ENCODE data around the gene NAXE. TPM values are rescaled to one million over a fixed set of nuclear protein-coding genes. Genes with fewer than 3 reads are reported as not detected.
"Not testable (repeated sequence)": the region's sequence is repeated elsewhere in the genome, so short reads cannot be mapped to it uniquely, and the experiment has no call there.

NAXE gene
- total RNA-seq, 1 donor from 2014 or later, result 59.6 TPM

DNA sequence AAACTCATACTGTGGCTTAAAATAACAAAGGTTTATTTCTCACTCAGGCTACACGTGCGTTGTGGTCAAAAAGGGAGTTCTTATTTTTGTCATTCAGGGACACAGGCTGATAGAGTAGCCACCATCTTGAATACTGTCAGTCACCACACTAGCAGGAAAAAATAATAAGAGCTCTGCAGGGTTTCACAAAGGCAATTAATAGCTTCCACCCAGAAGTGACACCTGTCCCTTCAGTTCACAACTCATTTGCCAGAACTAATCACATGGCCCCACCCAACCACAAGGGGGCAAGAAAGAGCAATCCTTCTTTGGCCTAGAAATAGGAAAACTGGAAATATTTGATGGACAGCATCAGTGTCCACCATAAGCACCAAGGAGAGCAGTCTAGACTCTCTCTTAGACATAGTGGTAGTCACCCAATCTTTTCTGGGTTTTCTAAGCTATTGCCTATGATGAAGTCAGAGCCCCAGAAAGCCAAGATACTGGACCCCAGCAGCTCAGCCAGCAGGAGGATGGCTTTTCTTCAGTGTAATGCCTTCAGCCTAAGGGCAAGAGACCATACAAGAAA, 35.8 kb downstream of the NAXE start:
- no peak for DNase-seq (ENCODE audit: low spot score)
- H3K4me3 Mint-ChIP-seq (ENCODE audit: unreplicated experiment), result no peak overlapping the region
- TF ChIP-seq, protein P1, sequence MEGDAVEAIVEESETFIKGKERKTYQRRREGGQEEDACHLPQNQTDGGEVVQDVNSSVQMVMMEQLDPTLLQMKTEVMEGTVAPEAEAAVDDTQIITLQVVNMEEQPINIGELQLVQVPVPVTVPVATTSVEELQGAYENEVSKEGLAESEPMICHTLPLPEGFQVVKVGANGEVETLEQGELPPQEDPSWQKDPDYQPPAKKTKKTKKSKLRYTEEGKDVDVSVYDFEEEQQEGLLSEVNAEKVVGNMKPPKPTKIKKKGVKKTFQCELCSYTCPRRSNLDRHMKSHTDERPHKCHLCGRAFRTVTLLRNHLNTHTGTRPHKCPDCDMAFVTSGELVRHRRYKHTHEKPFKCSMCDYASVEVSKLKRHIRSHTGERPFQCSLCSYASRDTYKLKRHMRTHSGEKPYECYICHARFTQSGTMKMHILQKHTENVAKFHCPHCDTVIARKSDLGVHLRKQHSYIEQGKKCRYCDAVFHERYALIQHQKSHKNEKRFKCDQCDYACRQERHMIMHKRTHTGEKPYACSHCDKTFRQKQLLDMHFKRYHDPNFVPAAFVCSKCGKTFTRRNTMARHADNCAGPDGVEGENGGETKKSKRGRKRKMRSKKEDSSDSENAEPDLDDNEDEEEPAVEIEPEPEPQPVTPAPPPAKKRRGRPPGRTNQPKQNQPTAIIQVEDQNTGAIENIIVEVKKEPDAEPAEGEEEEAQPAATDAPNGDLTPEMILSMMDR (IDR thresholded peaks at IDR 0.05), result peak; percentile 78
- H3K4me1 Mint-ChIP-seq (ENCODE audit: low read depth), result peaks cover 9% of the 10 kb centered on the region
- H3K27me3 Mint-ChIP-seq (ENCODE audit: low read depth), result peaks cover 47% of the 10 kb centered on the region
- peaks cover 2% of the 10 kb centered on the region for H3K36me3 Mint-ChIP-seq (ENCODE audit: low read depth)
- H3K27ac Mint-ChIP-seq (ENCODE audit: unreplicated experiment), result no peak overlapping the region
- H3K9me3 Mint-ChIP-seq (ENCODE audit: low read depth), result no peaks in the 10 kb centered on the region

DNA sequence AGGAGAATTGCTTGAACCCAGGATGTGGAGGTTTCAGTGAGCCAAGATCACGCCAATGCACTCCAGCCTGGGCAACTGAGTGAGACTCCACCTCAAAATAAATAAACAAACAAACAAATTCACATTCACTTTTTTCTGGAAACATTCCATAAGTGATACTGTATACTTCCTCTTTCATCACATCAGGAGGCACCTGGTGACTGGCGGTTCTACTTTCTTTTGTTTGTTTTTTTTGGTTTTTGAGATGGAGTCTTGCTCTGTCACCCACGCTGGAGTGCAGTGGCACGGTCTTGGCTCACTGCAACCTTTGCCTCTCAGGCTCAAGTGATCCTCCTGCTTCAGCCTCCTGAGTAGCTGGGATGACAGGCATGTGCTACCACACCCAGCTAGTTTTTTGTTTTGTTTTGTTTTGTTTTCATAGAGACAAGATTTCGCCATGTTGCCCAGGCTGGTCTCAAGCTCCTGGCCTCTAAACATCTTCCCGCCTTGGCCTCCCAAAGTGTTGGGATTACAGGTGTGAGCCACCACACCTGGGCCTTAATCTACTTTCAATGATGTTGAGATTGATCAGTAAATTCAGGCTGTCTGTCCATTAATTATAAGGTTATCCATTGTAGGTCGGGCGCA, 38.4 kb downstream of the NAXE start:
- Mint-ChIP-seq H3K9me3 (ENCODE audit: low read depth) (no peaks in the 10 kb centered on the region), H3K27ac (ENCODE audit: unreplicated experiment) (no peak overlapping the region), H3K27me3 (ENCODE audit: low read depth) (peaks cover 54% of the 10 kb centered on the region), H3K4me1 (ENCODE audit: low read depth) (peaks cover 6% of the 10 kb centered on the region), H3K36me3 (ENCODE audit: low read depth) (peaks cover 4% of the 10 kb centered on the region), H3K4me3 (ENCODE audit: unreplicated experiment) (no peak overlapping the region)
- DNase-seq (ENCODE audit: low spot score), result no peak
- TF ChIP-seq, protein P1 (IDR thresholded peaks at IDR 0.05), result no peak

DNA sequence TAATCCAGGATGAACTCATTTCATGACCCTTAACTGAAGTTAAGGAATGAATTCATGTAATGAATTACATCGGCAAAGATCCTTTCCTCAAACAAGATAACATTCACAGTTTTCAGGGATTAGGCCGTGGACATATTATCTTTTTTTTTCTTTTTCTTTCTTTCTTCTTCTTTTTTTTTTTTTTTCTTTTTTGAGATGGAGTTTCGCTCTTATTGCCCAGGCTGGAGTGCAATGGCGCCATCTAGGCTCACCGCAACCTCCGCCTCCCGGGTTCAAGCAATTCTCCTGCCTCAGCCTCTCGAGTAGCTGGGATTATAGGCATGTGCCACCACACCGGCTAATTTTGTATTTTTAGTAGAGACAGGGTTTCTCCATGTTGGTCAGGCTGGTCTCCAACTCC, 39.6 kb downstream of the NAXE start:
- H3K36me3 Mint-ChIP-seq (ENCODE audit: low read depth); H3K9me3 Mint-ChIP-seq (ENCODE audit: low read depth); H3K27ac Mint-ChIP-seq (ENCODE audit: unreplicated experiment); DNase-seq (ENCODE audit: low spot score); H3K4me3 Mint-ChIP-seq (ENCODE audit: unreplicated experiment); H3K4me1 Mint-ChIP-seq (ENCODE audit: low read depth): not testable (repeated sequence)
- peaks cover 54% of the 10 kb centered on the region for H3K27me3 Mint-ChIP-seq (ENCODE audit: low read depth)

DNA sequence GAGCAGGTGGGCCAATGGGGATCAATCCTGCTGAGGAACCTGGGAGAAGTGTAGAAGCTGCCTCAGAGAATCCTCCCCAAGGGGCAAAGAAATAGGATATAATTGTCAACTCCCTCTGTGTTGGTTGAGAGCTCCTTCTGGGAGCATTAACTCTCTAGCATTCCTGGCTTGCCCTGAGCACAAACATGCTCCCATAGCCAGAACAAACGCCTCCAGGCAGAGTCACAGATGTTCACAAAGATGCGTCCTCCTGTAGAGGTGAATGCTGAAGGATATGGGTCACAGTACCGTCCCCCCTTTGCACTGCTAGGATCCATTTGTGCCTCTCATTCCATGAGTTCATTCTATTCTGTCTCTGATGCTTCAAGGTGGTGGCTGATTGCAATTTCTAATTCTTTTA, 40.8 kb downstream of the NAXE start:
- Mint-ChIP-seq H3K27ac (ENCODE audit: unreplicated experiment) (no peak overlapping the region), H3K36me3 (ENCODE audit: low read depth) (peaks cover 2% of the 10 kb centered on the region), H3K4me3 (ENCODE audit: unreplicated experiment) (no peak overlapping the region), H3K4me1 (ENCODE audit: low read depth) (no peaks in the 10 kb centered on the region), H3K27me3 (ENCODE audit: low read depth) (peaks cover 58% of the 10 kb centered on the region), H3K9me3 (ENCODE audit: low read depth) (no peaks in the 10 kb centered on the region)
- TF ChIP-seq, protein P1 (IDR thresholded peaks at IDR 0.05), result no peak
- no peak for DNase-seq (ENCODE audit: low spot score)

DNA sequence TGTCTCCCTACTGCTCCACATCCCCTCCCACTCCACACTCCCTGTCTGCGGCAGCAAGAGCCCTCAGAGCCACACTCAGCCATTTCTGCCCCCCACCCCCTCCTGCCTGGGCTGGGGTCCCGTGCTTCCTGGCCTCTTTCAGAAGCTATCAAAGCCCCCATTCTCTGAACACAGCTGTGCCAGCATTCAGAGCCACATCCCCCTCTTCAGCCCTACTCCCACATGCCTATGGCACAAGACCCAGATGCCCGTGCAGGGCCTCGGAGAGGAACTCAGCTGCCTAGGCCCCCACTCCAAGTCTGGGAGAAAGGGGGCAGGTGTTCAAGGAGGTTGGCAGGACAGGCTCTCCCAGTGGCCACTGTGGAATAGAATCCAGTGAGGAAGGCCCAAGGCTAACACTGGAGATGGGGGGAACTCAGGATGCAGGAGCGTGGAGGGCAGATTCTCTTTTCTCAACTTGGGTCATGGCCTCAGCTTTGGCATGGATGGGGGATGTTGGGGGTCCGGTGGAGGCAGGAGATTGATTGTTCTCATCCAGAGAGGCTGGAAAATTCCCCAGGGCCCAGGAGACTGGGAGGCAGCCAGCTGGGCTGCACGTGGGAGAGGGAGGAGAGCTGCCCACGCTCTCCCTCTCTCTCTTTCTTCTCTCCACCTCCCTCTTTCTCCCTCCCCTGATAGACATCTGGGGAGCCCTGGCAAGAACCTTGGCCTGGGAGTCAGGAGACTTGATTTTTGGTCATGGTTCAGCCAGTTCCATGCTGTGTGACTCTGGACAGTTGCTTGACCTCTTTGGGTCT, 46.8 kb downstream of the NAXE start:
- peaks cover 23% of the 10 kb centered on the region for H3K4me1 Mint-ChIP-seq (ENCODE audit: low read depth)
- peaks cover 67% of the 10 kb centered on the region for H3K27me3 Mint-ChIP-seq (ENCODE audit: low read depth)
- H3K27ac Mint-ChIP-seq (ENCODE audit: unreplicated experiment), result no peak overlapping the region
- DNase-seq (ENCODE audit: low spot score), result no peak
- H3K9me3 Mint-ChIP-seq (ENCODE audit: low read depth), result no peaks in the 10 kb centered on the region
- H3K4me3 Mint-ChIP-seq (ENCODE audit: unreplicated experiment), result no peak overlapping the region
- TF ChIP-seq, protein P1 (IDR thresholded peaks at IDR 0.05), result no peak
- H3K36me3 Mint-ChIP-seq (ENCODE audit: low read depth), result peaks cover 2% of the 10 kb centered on the region

Measured in chondrocyte (in vitro differentiated cells).